Ovary (tissue), 9 donors: Measurements from ENCODE around the gene SAE1. TPM values are rescaled to one million over a fixed set of nuclear protein-coding genes. Genes with fewer than 3 reads are reported as not detected.

Experiments
- DNase-seq, 5 donors: peaks; one replicate each; pipeline ENCODE4 v3.0.0-alpha.2; 2019 to 2020
- H3K27ac ChIP-seq, 2 donors: fragments of 200-600 bp; one replicate each; pipeline versions ENCODE4 v1.5.1 to v1.8.0; 2019 to 2022
- H3K27me3 ChIP-seq: fragments of 200-600 bp; one replicate; pipeline ENCODE4 v1.8.0; 2022
- H3K36me3 ChIP-seq: fragments of 200-600 bp; sonication (generic); one replicate; pipeline ENCODE4 v1.5.1; 2019
- H3K4me1 ChIP-seq: one replicate; pipeline ENCODE4 v1.8.1; 2013; ENCODE audit warnings: mild to moderate bottlenecking, moderate library complexity; ENCODE audit not compliant: insufficient read depth
- H3K4me3 ChIP-seq: fragments of 200-600 bp; sonication (generic); one replicate; pipeline ENCODE4 v1.5.1; 2017
- H3K9me3 ChIP-seq, 2 donors: fragments of 200-600 bp in 1 of 2; sonication (generic) in 1 of 2; one replicate each; pipeline versions ENCODE4 v1.5.1 to v1.8.1; 2013 to 2019; ENCODE audit warnings: mild to moderate bottlenecking in 1 of 2, moderate library complexity in 1 of 2
- CTCF ChIP-seq, 3 donors: fragments of 450-650 bp in 2 of 3; fragments of 200-600 bp in 1 of 3; IDR thresholded peaks; one replicate each; pipeline versions ENCODE4 v1.5.1 to v1.8.0; 2016 to 2022; ENCODE audit warnings: antibody characterized with exemption in 3 of 3, mild to moderate bottlenecking in 1 of 3
- EP300 ChIP-seq: sonication (generic); formaldehyde crosslinking; IDR thresholded peaks from one replicate; pipeline ENCODE4 v1.6.1; 2017; ENCODE audit warnings: antibody characterized with exemption
- POLR2A ChIP-seq: fragments of 450-650 bp; IDR thresholded peaks from one replicate; pipeline ENCODE4 v1.6.1; 2017; ENCODE audit warnings: antibody characterized with exemption, mild to moderate bottlenecking, moderate library complexity
- WGBS, 3 donors: extraction: QIAGEN DNeasy Blood & Tissue Kit in 1 of 3; methylation state at CpG; one replicate each; pipeline versions ENCODE4 v1.1.5 to v1.1.7; 2013 to 2017; 5-methylcytosine and 5-hydroxymethylcytosine counted together
- intact Hi-C, 4 donors: fragments of 100-400 bp; cut with DNase I; formaldehyde crosslinking; loops; one replicate each; pipeline versions ENCODE4 v1.11.0 to v1.15.1; 2022 to 2023
- polyA plus RNA-seq, 2 donors: library from polyadenylated mRNA; stranded (reverse); fragments of 200-250 nt in 1 of 2; fragments of 350-450 nt in 1 of 2; fragmentation: Illumina TruSeq in 1 of 2; extraction: RNeasy Lipid Tissue Mini Kit (QIAGEN cat#74804) in 1 of 2; gene quantifications; one replicate each; pipeline ENCODE4 v1.2.3, GENCODE V29; 2013 to 2014
- total RNA-seq, 7 donors: library from RNA; depleted of rRNA in 2 of 7; stranded (reverse); fragments of >200 nt in 2 of 7; fragmentation: NEBNext Ultra II Directional in 3 of 7; extraction: Animal tissue kit (Norgen Biotek cat#: 25700) in 3 of 7; gene quantifications; one replicate each; pipeline versions ENCODE4 v1.1.0 to v1.2.4, GENCODE V29; 2016 to 2023
- donor health status: DM: no; HTN: no; CAD: no; lungs with moderate emphysema.
- donor health status: DM: no; HTN: no; CAD: no.
- donor health status: Bipolar disorder and iron deficiency.
- donor health status: DM: yes; HTN: yes; CAD: no.
- donor health status: DM: no; HTN: no; CAD: no.
- donor health status: DM: yes; HTN: yes; CAD: no.

SAE1 gene
- total and polyA plus RNA-seq, 9 donors = 25.5 to 138 (median 55.6) TPM

DNA sequence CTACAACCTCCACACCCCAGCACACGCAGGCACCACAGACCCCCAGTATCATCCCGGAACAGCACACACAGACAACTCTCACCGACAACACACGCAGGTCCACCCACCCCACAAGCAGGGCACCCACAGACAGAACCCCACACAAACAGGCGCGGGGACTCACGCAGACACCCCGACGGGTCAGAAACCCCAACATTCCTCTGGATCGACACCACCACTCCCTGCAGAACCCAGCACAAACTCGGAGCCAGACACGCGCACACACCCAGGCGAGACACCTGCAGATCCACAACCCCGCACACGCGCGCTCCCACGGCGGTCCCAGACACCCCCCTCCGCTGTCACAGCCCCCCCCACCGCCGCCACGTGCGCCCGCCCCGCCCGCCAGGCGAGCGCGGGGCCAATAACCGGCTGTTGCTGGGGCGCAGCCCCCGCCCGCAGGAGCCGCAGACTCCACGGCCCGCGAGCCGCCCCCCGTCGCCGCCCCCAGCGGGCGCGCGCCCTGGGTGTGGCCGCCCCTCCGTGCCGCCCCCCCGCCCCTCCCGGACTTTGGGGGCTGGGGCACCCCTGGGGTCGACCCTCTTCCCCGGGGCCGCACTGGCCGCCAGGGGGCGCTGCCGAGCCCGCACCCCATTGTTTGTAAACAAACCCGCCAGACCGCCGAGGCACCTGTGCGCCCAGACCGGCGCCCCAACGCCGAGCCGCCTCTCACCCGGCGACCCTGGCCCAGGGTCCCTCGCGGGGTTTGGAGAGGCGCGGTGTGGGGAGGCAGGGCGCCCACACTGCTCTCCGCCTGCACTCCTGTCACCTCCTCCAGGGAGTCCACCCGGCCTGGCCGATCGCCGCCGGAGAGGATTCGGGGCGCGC, 99.7 kb downstream of the SAE1 start:
- peak overlapping the region; percentile 72 to 96 for H3K27ac ChIP-seq
- intact Hi-C loops = no loop called here
- H3K27me3 ChIP-seq = no peaks in the 10 kb centered on the region
- H3K4me1 ChIP-seq = peaks cover 12% of the 10 kb centered on the region
- H3K9me3 ChIP-seq = no peaks in the 10 kb centered on the region
- WGBS, 3 donors = 1 to 2% (median 1%) methylated on average over 45 to 84 of the region's 84 CpGs
- peak; percentile 61 to 84 (median 81) for DNase-seq
- no peaks in the 10 kb centered on the region for H3K36me3 ChIP-seq
- TF ChIP-seq EP300 = no peak
- no peak for TF ChIP-seq POLR2A
- TF ChIP-seq CTCF (IDR thresholded peaks at IDR 0.05) = peak; percentile 67 to 86 (median 85)
- H3K4me3 ChIP-seq = peak overlapping the region; percentile 77

- intact Hi-C loops = no loop called here
- no peaks in the 10 kb centered on the region for H3K9me3 ChIP-seq
- peak within 1 kb of the TSS; percentile 77 for H3K4me3 ChIP-seq
- no peaks in the 10 kb centered on the region for H3K27me3 ChIP-seq
- WGBS, 3 donors = 0 to 1% (median 1%) methylated on average over 16 to 43 of the region's 43 CpGs
- H3K4me1 ChIP-seq = peaks cover 12% of the 10 kb centered on the region
- H3K36me3 ChIP-seq = no peaks in the 10 kb centered on the region
- H3K27ac ChIP-seq = peak within 1 kb of the TSS; percentile 82 to 96
- DNase-seq = no peak
- TF ChIP-seq EP300 = no peak
- peak; percentile 62 for TF ChIP-seq POLR2A
- no peak for TF ChIP-seq CTCF (IDR thresholded peaks at IDR 0.05)
Measured at GRCh38 chr19:47230921-47231214, 100.2 kb downstream of the SAE1 start, which contains the start of gene BBC3. BBC3 (minus strand) TSS chr19:47231199; CDS start chr19:47228431, 2,768 bp downstream.

GRCh38 chr19:47231215-47232054, 100.8 kb downstream of the SAE1 start:
- TF ChIP-seq CTCF (IDR thresholded peaks at IDR 0.05) = no peak
- no peak for TF ChIP-seq POLR2A
- no peak for TF ChIP-seq EP300
- H3K27me3 ChIP-seq = no peaks in the 10 kb centered on the region
- H3K9me3 ChIP-seq = no peaks in the 10 kb centered on the region
- peak; percentile 91 to 95 (median 93) for DNase-seq
- intact Hi-C loops = no loop called here
- peaks cover 12% of the 10 kb centered on the region for H3K4me1 ChIP-seq
- WGBS, 3 donors = 6 to 19% (median 9%) methylated on average over 19 to 51 of the region's 51 CpGs
- H3K36me3 ChIP-seq = no peaks in the 10 kb centered on the region
- peak overlapping the region in 1 of 2 donors; percentile 82 for H3K27ac ChIP-seq
- peak overlapping the region; percentile 77 for H3K4me3 ChIP-seq

GRCh38 chr19:47232422-47233211, 102.0 kb downstream of the SAE1 start:
- Histone ChIP-seq H3K4me3 (peak overlapping the region; percentile 13), H3K36me3 (no peaks in the 10 kb centered on the region), H3K27ac (peak overlapping the region in 1 of 2 donors; percentile 82), H3K4me1 (peaks cover 9% of the 10 kb centered on the region), H3K27me3 (no peaks in the 10 kb centered on the region), H3K9me3 (no peaks in the 10 kb centered on the region)
- TF ChIP-seq CTCF (IDR thresholded peaks at IDR 0.05) (no peak), POLR2A (no peak), EP300 (no peak)
- 48 to 55% (median 49%) methylated on average over 16 of the region's 16 CpGs for WGBS, 3 donors
- intact Hi-C loops = no loop called here
- no peak for DNase-seq
